ENCODE results near the gene PRSS21.

DNA sequence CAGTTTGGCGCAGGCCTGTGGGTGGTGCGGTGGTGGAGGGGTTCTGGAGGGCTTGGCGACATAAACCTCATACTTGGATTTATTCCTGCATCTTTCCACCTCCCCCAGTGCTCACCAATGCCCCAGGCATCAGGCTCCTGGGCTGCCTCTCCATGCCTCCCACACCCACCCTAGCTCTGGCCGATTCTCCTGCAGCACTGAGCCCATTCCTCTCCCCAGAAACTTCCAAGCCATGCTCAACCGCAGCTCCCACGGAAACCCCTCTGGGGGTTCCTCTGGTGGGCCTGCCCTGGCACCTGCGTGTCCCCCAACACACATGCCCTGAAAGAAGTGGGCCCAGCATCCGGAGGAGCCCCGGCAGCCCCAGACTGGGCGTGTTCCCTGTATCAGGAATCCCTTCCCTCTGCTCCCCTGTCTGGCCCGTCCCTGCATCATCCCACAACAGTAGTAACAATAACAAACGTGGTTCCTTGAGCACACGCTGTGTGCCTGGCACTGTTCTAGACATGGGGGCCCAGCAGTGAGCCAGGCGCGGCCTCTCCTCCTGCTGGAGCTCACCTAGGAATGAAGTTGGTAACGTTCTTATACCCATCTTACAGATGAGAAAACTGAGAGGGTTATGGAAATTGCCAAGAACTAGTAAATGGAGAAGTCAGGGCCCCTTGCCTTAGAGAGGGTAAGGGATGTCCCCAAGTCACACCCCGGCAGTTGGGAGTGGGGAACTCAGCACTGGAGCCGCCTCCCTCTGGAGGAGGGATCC lies 2.3 kb downstream of the PRSS21 start:
- TF ChIP-seq, protein P1, sequence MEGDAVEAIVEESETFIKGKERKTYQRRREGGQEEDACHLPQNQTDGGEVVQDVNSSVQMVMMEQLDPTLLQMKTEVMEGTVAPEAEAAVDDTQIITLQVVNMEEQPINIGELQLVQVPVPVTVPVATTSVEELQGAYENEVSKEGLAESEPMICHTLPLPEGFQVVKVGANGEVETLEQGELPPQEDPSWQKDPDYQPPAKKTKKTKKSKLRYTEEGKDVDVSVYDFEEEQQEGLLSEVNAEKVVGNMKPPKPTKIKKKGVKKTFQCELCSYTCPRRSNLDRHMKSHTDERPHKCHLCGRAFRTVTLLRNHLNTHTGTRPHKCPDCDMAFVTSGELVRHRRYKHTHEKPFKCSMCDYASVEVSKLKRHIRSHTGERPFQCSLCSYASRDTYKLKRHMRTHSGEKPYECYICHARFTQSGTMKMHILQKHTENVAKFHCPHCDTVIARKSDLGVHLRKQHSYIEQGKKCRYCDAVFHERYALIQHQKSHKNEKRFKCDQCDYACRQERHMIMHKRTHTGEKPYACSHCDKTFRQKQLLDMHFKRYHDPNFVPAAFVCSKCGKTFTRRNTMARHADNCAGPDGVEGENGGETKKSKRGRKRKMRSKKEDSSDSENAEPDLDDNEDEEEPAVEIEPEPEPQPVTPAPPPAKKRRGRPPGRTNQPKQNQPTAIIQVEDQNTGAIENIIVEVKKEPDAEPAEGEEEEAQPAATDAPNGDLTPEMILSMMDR (IDR thresholded peaks at IDR 0.05; ENCODE audit: low read depth, low read length, poor library complexity, severe bottlenecking) = no peak
- TF ChIP-seq EZH2phosphoT487 (IDR thresholded peaks at IDR 0.05; ENCODE audit: borderline replicate concordance, low read length) = no peak

Measured in DOHH2 (cell line).